Upper lobe of left lung (tissue), 6 donors: ENCODE results near the gene DISC1. TPM values are rescaled to one million over a fixed set of nuclear protein-coding genes. Genes with fewer than 3 reads are reported as not detected.

Experiments
- ATAC-seq, 2 donors: fragments of 200-7000 bp; cut with Tn5 transposase; one replicate each; pipeline ENCODE4 v1.9.1; 2022; ENCODE audit warnings: mild to moderate bottlenecking in 2 of 2, moderate library complexity in 2 of 2; ENCODE audit not compliant: low FRiP score in 2 of 2
- DNase-seq, 2 donors: peaks; one replicate each; pipeline ENCODE4 v3.0.0-alpha.2; 2019 to 2020
- H3K27ac ChIP-seq, 4 donors: fragments of 200-600 bp; sonication (generic); one replicate each; pipeline ENCODE4 v1.5.1; 2016 to 2019
- H3K27me3 ChIP-seq, 4 donors: fragments of 200-600 bp; sonication (generic); one replicate each; pipeline ENCODE4 v1.5.1; 2017 to 2019
- H3K36me3 ChIP-seq, 4 donors: fragments of 200-600 bp; sonication (generic); one replicate each; pipeline ENCODE4 v1.5.1; 2016 to 2019
- H3K4me1 ChIP-seq, 4 donors: fragments of 200-600 bp; sonication (generic); one replicate each; pipeline ENCODE4 v1.5.1; 2018 to 2019
- H3K4me3 ChIP-seq, 4 donors: fragments of 200-600 bp; sonication (generic); one replicate each; pipeline ENCODE4 v1.5.1; 2017 to 2019; ENCODE audit warnings: mild to moderate bottlenecking in 2 of 4, moderate library complexity in 1 of 4
- H3K9me3 ChIP-seq, 4 donors: fragments of 200-600 bp; sonication (generic); one replicate each; pipeline ENCODE4 v1.5.1; 2018 to 2019
- CTCF ChIP-seq, 6 experiments: fragments of 450-650 bp in 4 of 6; fragments of 200-600 bp in 2 of 6; sonication (generic) in 2 of 6; IDR thresholded peaks; one replicate each; pipeline ENCODE4 v1.5.1; 2016 to 2019; ENCODE audit warnings: antibody characterized with exemption in 6 of 6
- EP300 ChIP-seq, 4 donors: sonication (generic); formaldehyde crosslinking; IDR thresholded peaks; one replicate each; pipeline ENCODE4 v1.5.1; 2017; ENCODE audit warnings: antibody characterized with exemption in 4 of 4, control low read depth in 2 of 4
- POLR2A ChIP-seq, 4 donors: fragments of 450-650 bp; IDR thresholded peaks; one replicate each; pipeline ENCODE4 v1.5.1; 2016 to 2017; ENCODE audit warnings: antibody characterized with exemption in 4 of 4, mild to moderate bottlenecking in 2 of 4
- POLR2AphosphoS5 ChIP-seq, 2 donors: sonication (generic); formaldehyde crosslinking; IDR thresholded peaks; one replicate each; pipeline ENCODE4 v1.5.1; 2017; ENCODE audit warnings: antibody characterized with exemption in 2 of 2
- WGBS, 2 donors: methylation state at CpG; one replicate each; pipeline ENCODE4 v1.1.5; 2017 to 2018; 5-methylcytosine and 5-hydroxymethylcytosine counted together
- total RNA-seq, 6 donors: library from RNA; depleted of rRNA in 4 of 6; stranded (reverse); fragments of >200 nt in 4 of 6; gene quantifications; one replicate each; pipeline versions ENCODE4 v1.1.0 to v1.2.1, GENCODE V29; 2016 to 2021
- donor health status: DM: no; HTN: no; CAD: no; lungs with moderate emphysema.
- donor health status: DM: no; HTN: yes; CAD: no; lungs with severe emphysema.

Gene DISC1
- total RNA-seq, 6 donors from 2014 or later: 6.1 to 16.8 (median 10.5) TPM

GRCh38 chr1:231808116-231808515 lies 181.5 kb downstream of the DISC1 start:
- Histone ChIP-seq H3K9me3 (no peaks in the 10 kb centered on the region), H3K36me3 (no peaks in the 10 kb centered on the region), H3K4me3 (no peak overlapping the region), H3K4me1 (peaks cover 0 to 6% (median 3%) of the 10 kb centered on the region in 4 donors), H3K27ac (no peak overlapping the region), H3K27me3 (no peaks in the 10 kb centered on the region)
- WGBS, 2 donors: 86% methylated on average over 2 to 3 of the region's 3 CpGs
- ATAC-seq: no peak
- DNase-seq: no peak
- TF ChIP-seq POLR2A (IDR thresholded peaks at IDR 0.05) (no peak), CTCF (IDR thresholded peaks at IDR 0.05) (no peak), POLR2AphosphoS5 (IDR thresholded peaks at IDR 0.05) (no peak), EP300 (IDR thresholded peaks at IDR 0.05) (no peak)

GRCh38 chr1:231808990-231809389 lies 182.4 kb downstream of the DISC1 start:
- Histone ChIP-seq H3K4me3 (no peak overlapping the region), H3K4me1 (peaks cover 0 to 6% (median 3%) of the 10 kb centered on the region in 4 donors), H3K9me3 (no peaks in the 10 kb centered on the region), H3K36me3 (no peaks in the 10 kb centered on the region), H3K27ac (peak overlapping the region in 1 of 4 donors; percentile 4), H3K27me3 (no peaks in the 10 kb centered on the region)
- 33 to 77% methylated on average over 2 of the region's 2 CpGs for WGBS, 2 donors
- ATAC-seq: peak in 1 of 2 donors; percentile 84
- peak in 1 of 2 donors; percentile 49 for TF ChIP-seq POLR2AphosphoS5 (IDR thresholded peaks at IDR 0.05)
- TF ChIP-seq POLR2A (IDR thresholded peaks at IDR 0.05): no peak
- TF ChIP-seq EP300 (IDR thresholded peaks at IDR 0.05): peak in 1 of 4 donors; percentile 53
- DNase-seq: peak in 1 of 2 donors; percentile 56

- Histone ChIP-seq H3K27ac (no peak overlapping the region), H3K4me1 (peaks cover 0 to 6% (median 3%) of the 10 kb centered on the region in 4 donors), H3K9me3 (no peaks in the 10 kb centered on the region), H3K36me3 (no peaks in the 10 kb centered on the region), H3K27me3 (no peaks in the 10 kb centered on the region), H3K4me3 (no peak overlapping the region)
- DNase-seq (no peak), ATAC-seq (no peak)
- TF ChIP-seq POLR2AphosphoS5 (IDR thresholded peaks at IDR 0.05): no peak
- no peak for TF ChIP-seq EP300 (IDR thresholded peaks at IDR 0.05)
- TF ChIP-seq POLR2A (IDR thresholded peaks at IDR 0.05): no peak
- no peak for TF ChIP-seq CTCF (IDR thresholded peaks at IDR 0.05)
- 94 to 96% methylated on average over 6 of the region's 6 CpGs for WGBS, 2 donors
Measured at GRCh38 chr1:231810415-231810814, 183.8 kb downstream of the DISC1 start.

GRCh38 chr1:231814021-231814420 lies 187.4 kb downstream of the DISC1 start:
- no peak for TF ChIP-seq EP300 (IDR thresholded peaks at IDR 0.05)
- TF ChIP-seq CTCF (IDR thresholded peaks at IDR 0.05): no peak
- no peak for TF ChIP-seq POLR2A (IDR thresholded peaks at IDR 0.05)
- no peak for TF ChIP-seq POLR2AphosphoS5 (IDR thresholded peaks at IDR 0.05)
- Histone ChIP-seq H3K27me3 (no peaks in the 10 kb centered on the region), H3K4me1 (peaks cover 0 to 2% (median 0%) of the 10 kb centered on the region in 4 donors), H3K4me3 (no peak overlapping the region), H3K36me3 (peaks cover 0 to 5% (median 0%) of the 10 kb centered on the region in 4 donors), H3K9me3 (no peaks in the 10 kb centered on the region), H3K27ac (no peak overlapping the region)
- ATAC-seq: no peak
- no peak for DNase-seq
- WGBS, 2 donors: 55 to 63% methylated on average over 2 of the region's 2 CpGs

GRCh38 chr1:231814521-231814920 lies 187.9 kb downstream of the DISC1 start:
- ATAC-seq: no peak
- 69 to 82% methylated on average over 4 of the region's 4 CpGs for WGBS, 2 donors

More at GRCh38 chr1:231814521-231814920, 187.9 kb downstream of the DISC1 start:
- DNase-seq: no peak
- H3K4me1 ChIP-seq: no peaks in the 10 kb centered on the region
- no peak overlapping the region for H3K4me3 ChIP-seq
- TF ChIP-seq CTCF (IDR thresholded peaks at IDR 0.05) (no peak), POLR2AphosphoS5 (IDR thresholded peaks at IDR 0.05) (no peak), EP300 (IDR thresholded peaks at IDR 0.05) (no peak), POLR2A (IDR thresholded peaks at IDR 0.05) (no peak)
- no peaks in the 10 kb centered on the region for H3K9me3 ChIP-seq
- H3K27ac ChIP-seq: no peak overlapping the region
- peaks cover 0 to 5% (median 0%) of the 10 kb centered on the region in 4 donors for H3K36me3 ChIP-seq
- H3K27me3 ChIP-seq: no peaks in the 10 kb centered on the region
